ENCODE results near the gene RIC3.
A peak's percentile ranks its signal among the peaks of the same experiment; 100 is the strongest.

Gene RIC3, protein sequence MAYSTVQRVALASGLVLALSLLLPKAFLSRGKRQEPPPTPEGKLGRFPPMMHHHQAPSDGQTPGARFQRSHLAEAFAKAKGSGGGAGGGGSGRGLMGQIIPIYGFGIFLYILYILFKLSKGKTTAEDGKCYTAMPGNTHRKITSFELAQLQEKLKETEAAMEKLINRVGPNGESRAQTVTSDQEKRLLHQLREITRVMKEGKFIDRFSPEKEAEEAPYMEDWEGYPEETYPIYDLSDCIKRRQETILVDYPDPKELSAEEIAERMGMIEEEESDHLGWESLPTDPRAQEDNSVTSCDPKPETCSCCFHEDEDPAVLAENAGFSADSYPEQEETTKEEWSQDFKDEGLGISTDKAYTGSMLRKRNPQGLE

DNA sequence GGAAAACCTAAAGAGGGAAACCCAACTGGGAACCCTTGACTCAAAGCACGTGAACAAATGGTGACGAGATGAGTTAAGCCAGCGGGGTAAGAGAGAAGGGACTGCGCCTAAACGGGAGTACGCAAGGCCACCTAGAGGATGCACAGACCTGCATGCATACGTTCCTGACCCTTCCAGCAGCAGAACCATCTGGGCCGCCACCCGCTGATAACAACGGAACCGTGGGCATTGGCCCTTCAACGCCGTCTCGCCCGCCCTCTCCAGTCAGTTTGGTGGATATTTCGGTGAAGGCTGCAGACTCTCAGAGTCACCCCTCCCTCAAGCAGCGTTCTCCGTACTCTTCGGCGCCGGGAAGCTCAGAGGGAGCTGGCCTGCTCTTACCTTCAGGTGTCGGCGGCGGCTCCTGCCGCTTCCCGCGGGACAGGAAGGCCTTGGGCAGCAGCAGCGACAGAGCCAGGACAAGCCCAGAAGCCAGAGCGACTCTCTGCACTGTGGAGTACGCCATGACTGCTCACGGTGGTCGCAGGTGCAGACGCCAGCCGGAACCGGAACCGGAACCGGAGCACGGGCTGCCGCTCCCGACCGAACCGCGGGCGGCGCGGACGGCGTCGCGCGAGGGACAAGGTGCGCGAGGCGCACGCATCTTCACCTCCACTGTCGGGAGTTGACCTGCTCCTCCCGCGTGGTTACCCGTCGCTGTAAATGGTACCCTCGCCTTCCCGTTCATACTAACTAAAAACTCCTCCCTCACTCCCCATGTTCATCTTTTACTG is at the start of gene RIC3:
RIC3 (minus strand) TSS at position 541 of the 773 bp plus-strand sequence; CDS start at position 505, 36 bp downstream.
- no peak for DNase-seq (ENCODE audit: low spot score)

DNA sequence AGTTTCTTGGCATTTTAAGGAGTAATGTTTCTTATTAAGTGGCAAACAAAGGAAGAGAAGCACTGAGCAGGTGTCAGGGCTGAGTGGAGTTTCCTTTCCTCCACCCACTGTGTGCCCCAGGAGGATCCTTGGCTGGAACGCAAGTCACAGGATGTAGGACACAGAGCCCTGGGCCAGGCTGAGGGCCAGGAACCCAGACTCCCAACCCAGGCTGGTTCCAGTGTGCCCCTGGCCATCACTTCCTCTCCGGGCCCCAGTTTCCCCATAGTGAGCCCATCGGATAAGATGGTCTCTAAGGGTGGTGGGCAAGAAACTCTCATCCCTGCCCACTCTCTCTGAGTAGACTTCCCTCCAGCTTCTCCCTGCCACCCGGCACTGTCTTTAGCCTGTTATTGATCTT is 49.6 kb upstream of the RIC3 start:
- no peak for DNase-seq (ENCODE audit: low spot score)

DNA sequence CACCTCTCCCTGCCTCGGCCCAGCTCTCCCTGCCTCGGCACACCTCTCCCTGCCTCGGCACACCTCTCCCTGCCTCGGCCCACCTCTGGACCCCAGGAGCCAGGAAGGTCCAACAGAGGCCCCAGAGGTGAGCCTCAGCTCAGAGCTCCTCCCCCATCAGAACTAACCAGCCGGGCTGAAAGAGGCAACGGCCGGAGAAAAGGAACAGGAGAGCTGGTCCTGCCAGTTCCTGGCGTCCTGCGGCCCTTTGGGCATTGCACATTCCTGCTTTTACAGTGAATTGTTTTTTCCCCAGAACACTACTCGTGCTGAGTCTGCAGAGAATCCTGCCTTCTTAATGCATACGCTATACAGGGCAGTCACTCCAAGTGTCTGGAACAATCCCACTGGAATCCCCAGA is 49.1 kb upstream of the RIC3 start:
- DNase-seq (ENCODE audit: low spot score), result no peak

DNA sequence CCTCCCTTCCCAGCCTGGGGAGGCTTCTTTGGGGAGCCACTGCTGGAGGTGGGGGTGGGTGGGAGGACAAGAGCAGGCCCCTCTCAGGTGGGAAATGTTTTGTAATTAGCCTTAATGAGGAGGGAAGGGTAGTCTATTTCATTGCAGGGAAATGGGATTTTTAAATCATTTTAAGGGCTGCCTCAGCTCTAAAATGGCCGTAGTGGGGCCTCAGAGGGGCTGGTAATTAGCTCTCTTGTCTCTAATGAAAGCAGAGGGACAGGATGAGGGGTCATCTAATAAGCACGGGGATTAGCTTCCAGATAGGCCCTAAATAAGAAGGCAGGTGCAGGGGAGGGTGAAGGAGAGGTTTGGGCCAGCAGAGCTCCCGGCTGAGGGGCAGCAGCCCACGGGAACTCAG is 48.3 kb upstream of the RIC3 start:
- DNase-seq (ENCODE audit: low spot score), result no peak

DNA sequence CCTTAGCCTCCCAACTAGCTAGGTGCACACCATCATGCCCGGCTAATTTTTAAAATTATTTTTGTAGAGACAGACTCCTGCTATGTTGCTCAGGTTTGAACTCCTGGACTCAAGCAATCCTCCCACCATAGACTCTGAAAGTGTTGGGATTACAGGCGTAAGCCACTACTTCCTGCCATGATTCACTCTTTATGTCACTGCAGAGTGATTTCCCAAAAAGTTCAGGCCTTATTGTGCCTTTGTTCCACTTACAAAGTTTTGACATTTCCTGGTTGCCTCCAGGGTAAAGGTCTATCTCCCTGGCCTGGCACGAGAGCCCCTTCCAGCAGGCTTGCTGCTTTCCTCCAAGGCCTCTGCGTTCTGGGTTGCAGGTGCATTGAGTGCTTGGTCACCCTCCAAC is 44.6 kb upstream of the RIC3 start:
- DNase-seq (ENCODE audit: low spot score), result no peak

DNA sequence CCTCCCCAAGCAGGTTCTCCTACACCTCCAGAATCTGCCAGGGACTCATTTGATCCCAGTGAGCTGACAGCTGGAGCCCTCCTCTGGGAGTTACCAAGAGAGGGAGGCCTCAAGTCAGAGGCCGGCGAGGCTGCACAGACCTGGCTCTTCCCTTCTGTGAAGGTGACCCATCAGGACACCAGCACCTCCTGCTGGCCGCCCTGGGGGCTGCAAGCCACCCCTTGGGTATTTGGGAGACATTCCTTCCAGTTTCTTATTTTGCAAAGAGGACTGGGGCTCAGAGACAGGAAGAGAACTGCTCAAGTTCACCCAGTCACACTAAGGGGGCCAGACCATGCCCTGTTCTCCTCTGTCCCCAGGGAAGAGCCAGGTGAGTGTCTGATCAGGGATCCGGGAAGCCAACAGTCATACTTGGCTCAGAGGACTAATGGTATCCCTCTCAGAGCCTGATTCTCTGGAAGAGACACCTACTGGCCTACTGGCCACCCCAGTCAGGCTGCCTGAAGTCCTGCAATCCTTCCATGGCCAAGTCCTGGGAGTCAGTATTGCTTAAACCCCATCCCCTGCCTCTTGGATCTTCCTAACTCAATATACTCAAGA is 40.5 kb upstream of the RIC3 start:
- DNase-seq (ENCODE audit: low spot score), result no peak

DNA sequence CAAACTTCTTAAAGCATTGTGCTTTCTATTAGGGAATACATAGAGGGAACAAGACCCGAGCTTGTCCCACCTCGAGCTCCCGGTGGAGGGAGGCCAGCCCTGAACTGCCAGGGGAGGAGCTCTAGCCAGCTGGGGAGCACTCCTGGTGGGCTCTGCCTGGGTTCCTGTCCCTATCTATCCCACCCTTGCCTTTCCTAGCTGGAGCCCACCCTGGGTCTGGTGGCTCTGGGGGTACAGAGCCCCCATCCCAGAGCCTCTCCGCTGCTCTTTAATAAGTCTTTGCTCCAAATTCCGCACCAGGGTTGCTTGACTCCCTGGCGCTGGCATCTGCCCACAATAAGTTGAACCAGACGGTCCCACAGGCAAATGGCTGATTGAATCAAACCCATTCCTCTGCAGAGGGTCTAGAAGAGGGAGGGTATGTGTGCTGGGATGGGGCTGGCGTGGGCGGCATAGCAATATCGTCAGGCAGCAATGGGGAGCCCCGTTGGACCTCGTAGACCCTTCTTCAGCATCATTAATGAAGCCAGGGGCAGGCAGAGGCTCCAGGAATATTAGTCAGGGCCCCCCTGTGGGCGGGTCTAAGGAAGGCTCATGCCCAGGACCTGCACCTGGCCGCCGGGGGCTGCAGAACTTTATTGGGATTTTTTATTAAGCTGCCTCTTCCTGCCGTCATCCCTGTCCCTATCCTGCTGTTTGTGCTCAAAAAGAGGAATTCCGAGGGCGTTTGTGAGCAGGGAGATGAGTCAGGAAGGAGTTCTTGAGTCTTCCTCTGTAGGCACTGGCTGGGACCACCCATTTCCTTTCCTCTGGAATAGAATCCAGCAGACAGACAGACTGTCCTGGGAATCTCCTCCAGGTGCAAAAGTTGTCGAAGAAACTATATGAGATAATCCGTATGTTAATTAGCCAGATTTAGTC is 38.5 kb upstream of the RIC3 start:
- no peak for DNase-seq (ENCODE audit: low spot score)

DNA sequence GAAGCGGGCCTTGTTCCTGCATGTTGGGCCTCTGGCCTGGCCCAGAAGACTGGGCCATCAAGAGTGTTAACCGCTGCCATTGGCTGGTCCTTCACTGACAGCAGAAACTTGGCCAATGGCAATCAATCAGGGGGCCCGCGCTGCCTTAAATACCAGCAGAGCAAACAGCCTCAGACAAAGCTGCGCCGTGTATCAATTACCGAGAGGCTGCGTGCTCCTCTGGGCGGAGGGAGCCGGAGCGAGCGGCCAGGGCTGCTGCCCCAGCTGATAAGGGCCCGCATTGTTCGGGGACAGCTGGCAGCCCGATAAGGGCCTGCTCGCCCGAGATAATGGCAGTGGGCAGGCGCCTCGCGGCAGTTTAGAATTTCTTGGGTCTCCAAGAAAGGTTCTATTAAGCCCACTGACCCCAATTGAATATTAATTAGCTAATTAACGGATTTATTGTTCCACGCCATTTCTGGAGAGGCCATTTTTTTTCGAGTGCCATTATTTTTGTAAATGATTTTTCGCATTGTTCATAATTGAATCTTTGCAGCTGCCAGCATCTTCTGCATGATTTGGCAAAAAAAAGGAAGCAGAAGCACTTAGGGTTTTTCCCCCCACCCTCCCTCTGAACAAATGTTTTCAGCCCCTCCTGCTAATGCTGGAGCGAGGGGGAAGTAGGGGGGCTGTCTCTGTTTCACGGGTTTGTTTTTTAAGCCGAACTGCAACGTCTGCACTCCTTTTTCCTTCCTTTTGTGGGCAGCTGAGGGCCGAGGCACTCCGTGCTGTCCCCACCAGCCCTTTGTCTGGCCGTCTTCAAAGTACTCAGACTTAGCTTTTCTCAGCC is 37.6 kb upstream of the RIC3 start:
- no peak for DNase-seq (ENCODE audit: low spot score)

DNA sequence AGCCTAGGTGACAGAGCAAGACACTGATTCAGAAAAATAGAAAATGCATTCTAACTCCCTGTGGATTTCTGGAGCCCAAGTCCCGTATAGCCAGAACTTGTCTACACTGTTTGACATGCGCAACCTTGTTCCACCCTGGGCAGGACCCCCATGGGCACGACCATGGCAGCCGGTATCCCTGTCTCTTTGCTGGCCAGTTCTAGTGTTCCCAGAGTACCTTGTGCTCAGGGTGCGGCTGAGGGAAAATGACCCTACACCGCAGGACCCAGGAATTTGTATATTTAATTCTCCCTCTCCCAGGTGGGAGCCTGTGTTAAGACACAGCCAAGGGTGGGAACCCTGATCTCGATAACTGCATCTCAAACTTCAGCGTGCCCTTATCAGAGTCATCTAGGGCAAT is 36.7 kb upstream of the RIC3 start:
- DNase-seq (ENCODE audit: low spot score), result no peak

DNA sequence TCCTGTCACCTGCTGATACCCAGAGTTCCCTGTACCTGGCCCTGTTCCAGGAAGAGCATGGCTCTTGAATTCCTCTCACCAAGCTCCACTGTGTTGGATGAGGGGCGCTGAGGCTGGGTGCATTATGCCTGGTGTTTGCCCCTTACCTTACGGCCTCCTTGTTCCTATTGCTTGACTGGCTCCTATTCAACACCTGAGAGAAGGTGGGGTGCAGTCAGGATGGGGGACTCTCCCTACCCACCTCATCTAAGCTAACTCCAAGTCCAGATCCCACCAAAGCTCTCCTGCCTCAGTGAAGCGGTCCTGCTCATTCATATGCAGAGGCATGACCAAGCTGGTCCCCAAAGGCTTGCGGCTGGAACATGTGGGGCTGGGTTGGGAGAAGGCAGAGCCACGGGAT is 35.8 kb upstream of the RIC3 start:
- no peak for DNase-seq (ENCODE audit: low spot score)

DNA sequence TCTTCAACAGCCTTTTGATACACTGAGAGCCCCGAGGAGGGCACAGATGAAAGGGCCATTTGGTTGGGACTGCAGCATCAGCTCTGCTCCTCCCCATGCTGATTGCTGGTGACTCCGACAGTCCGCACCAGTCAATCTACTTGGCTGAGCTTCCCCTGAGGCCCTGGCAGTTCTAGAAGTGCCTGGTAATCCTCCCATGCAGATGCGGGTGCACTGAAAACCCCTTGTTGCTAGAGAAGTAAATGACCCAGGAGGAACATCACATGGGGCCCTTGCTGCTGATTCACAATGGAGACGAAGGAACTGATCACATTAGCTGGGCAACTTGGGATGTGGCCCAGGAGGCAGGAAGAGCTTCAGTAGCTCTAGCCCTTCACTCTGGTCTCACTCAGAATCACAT is 35.2 kb upstream of the RIC3 start:
- DNase-seq (ENCODE audit: low spot score), result no peak

DNA sequence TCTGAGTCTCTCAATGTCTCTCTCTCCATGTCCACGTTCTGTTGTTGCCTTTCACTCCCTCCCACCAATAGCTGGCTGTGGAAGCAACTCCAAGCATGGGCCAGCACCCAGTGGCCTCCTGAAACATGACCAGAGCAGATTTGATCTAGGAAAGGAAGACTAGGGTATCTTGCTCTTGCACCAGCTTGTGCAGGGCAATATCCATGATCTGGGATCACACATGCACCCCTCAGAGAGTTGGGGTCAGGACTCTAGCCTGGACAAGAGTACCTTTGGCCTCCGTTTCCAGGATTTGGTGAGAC is 34.5 kb upstream of the RIC3 start:
- DNase-seq (ENCODE audit: low spot score), result no peak

DNA sequence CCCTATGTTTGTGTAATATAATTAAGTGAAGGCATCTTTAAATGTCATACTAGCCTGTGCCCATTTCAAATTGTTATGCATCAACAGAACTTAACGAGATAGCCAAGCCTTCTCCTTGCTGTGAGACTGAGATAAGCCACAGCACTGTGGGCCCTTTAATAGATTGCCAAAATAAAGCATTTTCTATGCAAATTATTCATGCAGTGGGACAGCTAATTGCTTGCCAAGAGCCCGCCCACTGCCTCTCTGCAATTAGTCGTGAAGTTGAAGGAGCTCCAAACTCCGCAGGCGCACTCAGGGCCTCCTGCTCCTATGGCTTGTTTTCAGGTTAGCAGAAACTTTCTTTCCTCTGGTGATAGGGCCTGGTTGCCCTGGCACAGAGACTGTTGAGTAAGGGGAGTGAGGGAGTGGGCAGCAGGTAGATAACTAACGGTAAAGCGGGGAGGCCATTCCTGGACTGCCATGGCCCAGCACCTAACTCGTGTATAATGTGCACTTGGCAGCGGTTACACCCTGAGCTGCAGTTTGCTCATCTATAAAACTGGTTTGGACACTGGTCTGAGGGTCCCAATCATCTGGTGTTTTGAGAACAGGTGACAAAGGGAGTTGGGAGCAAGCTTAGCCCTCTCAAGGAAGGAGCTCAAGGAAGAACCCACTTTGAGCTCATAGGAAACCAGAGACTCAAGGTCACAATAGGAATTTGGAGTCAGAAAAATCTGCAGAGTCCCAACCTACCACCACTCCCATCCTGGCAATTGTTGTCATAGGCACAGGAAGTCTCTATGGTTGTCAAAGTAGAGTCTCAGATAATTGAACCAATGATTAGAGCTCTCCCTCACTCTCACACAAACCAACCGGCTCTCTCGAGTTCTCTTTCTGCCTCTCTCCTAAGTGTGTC is 33.9 kb upstream of the RIC3 start:
- DNase-seq (ENCODE audit: low spot score), result no peak

DNA sequence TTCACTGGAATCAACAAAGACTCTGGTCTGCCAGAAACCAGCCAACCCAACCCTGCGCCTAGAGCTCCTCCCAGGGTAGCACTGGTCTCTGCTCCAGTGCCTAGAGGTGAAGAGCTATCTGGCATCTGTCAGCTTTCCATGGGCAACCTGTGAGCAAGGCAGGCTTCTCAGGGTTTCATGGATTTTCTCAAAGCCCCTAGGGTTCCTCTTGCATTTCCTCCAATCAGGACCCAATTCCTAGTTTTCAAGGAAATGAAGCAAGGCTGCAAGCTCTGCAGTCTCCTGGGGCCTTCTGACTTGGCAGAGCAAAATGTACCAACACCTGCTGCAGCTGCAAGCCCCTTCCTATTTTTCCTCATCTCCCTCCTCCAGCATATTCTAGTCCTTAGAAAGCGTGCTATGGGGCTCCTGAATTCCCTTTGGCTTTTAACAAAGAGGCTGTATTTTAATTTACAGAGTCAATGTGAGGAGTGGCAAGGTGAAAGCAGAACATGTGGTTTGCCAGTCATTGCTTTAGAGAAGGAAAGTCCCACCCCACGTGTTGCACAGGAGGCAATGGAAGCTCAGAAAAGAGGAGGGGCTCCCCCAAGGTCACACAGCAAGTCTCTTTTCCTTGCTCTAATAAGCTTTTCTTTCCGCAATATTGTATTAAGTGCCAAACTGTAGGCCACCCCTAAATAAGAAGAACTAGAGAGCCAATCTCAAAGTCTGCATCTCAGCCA is 33.0 kb upstream of the RIC3 start:
- no peak for DNase-seq (ENCODE audit: low spot score)

DNA sequence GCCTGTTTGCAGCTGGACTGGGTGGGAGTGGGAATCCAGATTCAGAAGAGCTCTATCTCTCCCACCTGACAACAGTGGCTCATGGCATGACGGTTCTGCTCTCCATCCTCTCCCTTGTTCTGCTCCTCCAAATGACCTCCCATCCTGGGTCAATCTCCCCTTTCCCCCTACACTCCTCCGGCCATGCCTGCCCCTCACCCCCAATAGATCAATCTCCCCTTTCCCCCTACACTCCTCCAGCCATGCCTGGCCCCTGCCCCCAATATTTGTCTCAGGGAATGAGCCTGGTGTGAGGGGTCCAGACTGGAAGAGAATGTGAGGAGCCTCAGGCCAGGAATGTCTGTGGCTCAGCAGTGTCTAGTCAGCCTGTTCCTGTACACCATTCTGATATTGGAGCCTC is 30.9 kb upstream of the RIC3 start:
- DNase-seq (ENCODE audit: low spot score), result no peak

DNA sequence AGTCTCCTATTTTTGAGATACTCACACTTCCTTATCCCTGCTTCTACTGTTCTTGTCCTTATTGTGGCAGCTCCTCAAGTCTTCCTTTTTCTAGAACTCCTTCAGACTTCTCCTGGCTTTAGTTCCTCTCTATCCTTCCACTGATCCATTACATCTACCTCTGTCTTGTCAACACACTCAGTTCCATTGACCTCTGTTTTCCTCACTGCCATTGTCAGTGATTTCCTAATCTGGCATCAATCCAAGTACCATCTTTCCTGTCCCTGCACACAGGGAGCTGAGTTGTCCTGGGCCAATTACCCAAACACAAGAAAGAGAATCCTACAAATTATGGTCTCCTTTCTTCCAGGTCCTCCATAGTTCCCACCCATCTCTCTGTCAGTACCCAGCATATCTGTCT is 27.9 kb upstream of the RIC3 start:
- DNase-seq (ENCODE audit: low spot score), result no peak

DNA sequence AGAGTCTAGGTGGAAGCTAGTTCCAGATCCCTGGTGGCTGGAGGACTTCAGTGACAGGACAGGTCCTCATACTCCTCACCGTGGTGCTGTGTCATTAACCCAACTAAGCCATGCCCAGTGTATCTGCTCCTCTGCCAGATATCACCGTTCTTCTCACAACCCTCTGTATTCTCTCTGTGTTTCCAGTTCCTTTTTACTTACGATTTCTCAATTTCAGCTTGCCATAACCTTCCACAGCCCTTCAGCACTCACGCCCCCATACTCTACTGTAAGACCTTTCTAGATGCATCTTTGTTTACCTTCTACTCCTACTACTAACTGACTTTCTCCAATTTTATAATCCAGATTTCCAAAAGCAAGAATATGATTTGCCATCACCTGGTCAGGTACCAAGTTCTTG is 26.1 kb upstream of the RIC3 start:
- no peak for DNase-seq (ENCODE audit: low spot score)

DNA sequence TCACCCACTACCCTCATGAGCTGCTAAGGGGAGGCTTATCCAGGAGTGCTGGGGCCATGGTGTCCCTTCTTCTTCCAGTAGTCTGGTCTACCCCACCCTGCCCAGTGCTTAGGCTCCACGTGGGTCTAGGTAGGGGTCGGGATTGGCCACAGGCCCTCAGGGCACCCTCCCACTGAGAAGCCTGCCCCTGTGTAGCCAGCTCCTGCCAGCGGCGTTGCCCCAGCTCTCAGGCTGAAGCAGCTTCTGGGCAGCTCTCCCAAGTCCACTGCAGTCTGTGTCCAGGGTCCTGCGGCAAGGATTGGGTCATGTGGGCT is 24.0 kb upstream of the RIC3 start:
- no peak for DNase-seq (ENCODE audit: low spot score)

DNA sequence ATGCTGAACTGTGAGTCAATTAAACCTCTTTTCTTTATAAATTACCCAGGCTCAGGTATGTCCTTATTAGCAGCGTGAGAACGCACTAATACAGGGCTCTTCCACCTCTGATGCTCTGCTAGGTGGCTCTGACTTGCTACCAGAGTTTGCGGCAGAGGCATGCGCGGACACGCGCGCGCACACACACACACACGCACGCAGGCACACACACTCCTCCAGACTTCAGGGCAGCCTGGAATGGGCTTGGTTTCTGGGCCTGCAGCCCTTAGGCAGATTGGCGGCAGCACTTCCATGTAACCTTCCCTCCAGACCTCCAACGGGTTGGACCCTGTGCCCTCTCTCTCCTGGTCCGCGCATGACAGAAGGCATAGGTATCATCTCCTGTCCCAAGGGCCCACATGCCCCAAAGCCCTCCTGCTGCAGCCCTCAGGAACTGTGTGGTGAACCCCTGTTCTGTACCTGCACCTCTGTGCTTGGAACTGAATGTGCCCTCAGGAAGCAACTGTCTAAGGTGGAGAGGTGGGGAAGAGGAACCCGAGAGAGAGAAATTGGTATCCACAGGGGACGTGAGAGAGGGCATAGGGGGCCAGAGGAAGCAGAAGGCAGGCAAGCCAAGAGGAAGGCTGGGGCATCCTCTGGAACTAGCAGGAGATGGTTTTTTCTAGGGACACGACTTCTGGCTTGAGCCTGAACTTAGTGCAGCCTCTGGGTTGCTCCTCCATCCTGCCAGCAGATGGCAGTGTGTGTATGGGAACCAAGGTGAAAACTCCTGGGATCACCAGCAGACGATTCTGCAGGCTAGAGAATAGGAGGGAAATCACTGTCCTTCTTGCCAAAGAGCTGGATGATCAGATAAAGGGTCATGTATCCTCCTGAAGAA is 23.4 kb upstream of the RIC3 start:
- peak; percentile 87 for DNase-seq (ENCODE audit: low spot score)
